Epithelial cell of proximal tubule (primary cell): ENCODE results near the gene ZMIZ1. TPM values are rescaled to one million over a fixed set of nuclear protein-coding genes. Genes with fewer than 3 reads are reported as not detected.

Source experiments
- DNase-seq: peaks from one replicate; pipeline ENCODE4 v3.0.0-alpha.2; 2011; ENCODE audit warnings: low read depth
- H3K4me3 ChIP-seq: 2 replicates; pipeline ENCODE4 v1.5.1; 2011; ENCODE audit warnings: low read depth, mild to moderate bottlenecking, low read length
- CTCF ChIP-seq: conservative IDR thresholded peaks from 2 replicates; pipeline ENCODE4 v1.5.1; 2012; ENCODE audit warnings: low read depth, mild to moderate bottlenecking, low read length
- total RNA-seq: library from RNA; depleted of rRNA; stranded (reverse); fragments of >200 nt; gene quantifications from 2 replicates; pipeline ENCODE4 v1.2.3, GENCODE V29; 2015

Gene ZMIZ1
- total RNA-seq, 1 donor from 2014 or later: 21.4 TPM

DNA sequence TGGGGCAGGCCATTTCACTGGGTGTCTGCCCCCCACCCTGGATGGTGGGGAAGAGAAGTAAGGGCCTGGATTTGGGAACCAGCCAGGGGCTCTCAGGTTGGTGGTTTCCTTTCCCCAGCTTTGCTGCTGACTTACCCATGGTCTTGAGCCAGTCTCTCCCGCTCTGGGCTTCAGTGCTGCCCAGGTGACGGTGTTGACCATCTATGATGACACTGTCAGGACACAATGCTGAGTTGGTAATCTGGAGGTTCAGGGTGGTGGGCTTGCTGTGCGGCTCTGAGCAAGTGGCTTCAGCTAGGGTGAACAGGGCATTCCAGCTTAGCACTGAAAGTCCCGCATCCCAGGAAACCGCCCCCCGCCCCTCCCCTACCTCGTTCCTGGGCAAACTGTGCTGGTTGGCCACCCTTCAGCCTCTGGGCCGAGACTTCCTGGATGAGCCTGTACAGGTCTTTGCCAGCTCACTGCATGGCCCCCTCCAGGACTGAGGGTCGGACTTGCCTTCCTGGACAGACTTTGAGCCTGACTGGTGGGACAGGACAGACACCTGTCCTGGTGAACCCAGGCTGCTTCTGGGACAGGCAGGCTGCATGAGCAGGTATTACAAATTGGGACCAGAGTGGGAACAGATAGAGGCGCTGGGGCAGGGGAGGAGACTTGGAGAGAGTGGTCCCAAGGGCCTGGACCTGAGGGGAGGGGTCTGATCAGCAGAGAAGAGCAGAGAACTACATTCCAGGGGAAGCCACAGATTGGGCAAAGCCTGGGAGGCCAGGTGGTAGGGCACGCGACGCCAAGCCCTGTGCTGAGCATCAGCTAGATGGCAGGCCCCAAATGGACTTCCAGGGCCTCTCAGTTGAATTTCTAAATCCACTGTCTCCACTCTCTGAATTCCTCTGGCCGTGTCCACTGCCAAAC is 19.9 kb upstream of the ZMIZ1 start:
- H3K4me3 ChIP-seq: no peak overlapping the region
- no peak for DNase-seq
- no peak for TF ChIP-seq CTCF

GRCh38 chr10:79049931-79050895 is 18.6 kb upstream of the ZMIZ1 start:
- no peak for DNase-seq
- TF ChIP-seq CTCF: no peak
- H3K4me3 ChIP-seq: no peak overlapping the region

DNA sequence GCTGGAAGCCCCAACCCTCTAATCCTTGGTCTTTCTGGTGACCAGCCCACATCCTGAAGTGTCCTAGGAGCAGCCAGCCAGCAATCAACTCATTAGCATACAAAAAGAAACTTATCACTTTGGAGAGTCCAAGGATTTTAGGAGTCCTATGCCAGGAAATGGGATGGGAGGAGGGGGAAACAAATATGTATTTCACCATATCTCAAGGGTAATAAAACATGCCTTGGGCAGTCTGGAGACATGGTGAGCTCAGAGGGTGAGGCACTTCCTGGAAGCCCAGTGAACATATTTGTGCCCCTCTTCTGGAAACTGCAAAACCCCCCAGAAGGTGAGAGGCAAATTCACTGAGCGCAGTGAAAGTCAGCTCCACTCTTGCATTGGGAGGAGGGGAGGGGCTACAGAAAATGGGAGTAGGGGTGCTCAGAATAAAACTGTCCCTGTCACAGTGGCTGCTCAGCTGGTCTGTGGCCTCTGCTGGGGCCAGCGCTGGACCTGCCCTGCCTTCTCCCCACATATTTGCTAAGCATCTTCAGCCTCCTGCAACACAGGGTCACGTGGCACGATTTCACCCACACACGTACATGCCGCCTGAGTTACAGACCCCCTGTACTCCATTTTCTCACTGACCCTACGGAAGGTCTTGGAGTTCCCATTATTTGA is 17.7 kb upstream of the ZMIZ1 start:
- DNase-seq: no peak
- no peak for TF ChIP-seq CTCF
- no peak overlapping the region for H3K4me3 ChIP-seq

DNA sequence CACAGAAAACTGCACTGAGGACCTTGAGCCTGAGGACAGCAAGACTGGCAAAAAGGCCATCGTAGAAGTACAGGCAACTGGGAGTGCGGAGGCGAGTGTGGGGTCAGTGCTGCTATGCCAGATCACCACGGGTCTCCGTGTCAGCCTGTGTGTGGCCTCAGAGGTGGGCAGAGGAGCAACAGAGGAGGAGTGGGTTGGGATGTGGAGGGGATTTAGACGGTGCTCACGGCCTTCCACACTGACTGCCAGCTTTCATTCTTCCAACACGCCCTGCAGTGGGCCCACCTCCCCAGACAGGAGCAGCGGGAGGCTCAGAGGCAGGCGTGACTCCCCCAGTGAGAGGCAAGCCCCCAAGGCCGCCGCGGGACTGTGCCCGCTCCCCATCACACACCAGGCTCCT is 17.0 kb upstream of the ZMIZ1 start:
- no peak overlapping the region for H3K4me3 ChIP-seq
- DNase-seq: no peak
- no peak for TF ChIP-seq CTCF

DNA sequence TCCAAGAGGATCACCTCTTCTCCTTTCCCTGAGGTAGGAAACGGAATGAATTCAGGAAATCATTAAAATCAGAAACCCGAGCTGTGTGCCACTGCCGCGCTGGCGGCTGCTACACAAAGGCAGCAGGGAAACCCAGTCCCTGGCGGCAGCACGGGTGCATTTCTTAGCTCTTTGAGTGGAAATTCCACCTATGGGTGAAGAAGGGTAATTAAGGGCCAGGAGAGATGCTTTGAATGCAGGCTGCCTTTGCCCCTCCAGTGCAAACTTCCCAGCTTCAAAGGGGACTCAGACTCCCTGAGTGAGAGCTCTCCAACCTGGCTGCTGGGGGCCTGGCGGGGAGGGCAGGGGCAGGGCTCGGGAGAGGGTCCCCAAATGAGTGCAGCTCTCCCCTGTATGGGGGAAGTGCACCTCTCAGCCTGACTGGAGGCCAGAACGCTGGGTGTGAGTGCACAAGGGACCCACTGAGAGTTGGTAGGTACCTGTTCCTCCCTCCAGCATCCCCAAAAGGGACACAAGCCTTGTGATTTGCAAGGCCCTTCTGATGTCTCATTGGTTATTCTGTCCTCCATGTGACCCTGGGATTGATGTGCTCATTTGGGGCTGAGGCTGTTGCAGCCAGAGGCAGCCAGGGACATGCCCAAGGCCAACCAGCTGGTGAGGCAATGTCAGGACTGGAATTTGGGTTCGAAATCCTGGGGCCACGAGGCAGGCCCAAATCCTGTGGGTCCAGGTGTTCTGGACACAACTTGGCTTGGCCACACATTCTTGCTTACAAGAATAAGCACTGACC is 16.3 kb upstream of the ZMIZ1 start:
- peak; percentile 42 for TF ChIP-seq CTCF
- no peak overlapping the region for H3K4me3 ChIP-seq
- DNase-seq: no peak

- TF ChIP-seq CTCF: no peak
- no peak for DNase-seq
- H3K4me3 ChIP-seq: no peak overlapping the region
Observed at GRCh38 chr10:79053081-79053434, 15.7 kb upstream of the ZMIZ1 start.
